ENCODE results near the gene MAJIN.

The MAJIN gene

DNA sequence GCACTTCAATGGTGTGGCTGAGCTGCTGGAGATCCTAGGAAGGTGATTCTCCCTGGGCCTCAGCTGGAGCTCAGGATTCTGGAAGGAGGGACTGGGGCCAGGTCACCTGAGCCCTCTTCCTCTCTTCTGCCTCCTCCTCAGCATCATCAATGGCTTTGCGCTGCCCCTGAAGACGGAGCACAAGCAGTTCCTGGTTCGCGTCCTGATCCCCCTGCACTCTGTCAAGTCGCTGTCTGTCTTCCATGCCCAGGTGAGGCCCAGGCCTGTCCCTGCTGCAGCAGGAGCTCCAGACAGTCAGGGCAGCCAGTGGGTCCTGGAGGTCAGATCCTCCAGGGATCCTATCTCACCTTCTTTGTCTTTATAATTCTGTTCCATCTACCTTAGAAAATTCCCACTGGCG lies 41.6 kb downstream of the MAJIN start:
- DNase-seq, result no peak

DNA sequence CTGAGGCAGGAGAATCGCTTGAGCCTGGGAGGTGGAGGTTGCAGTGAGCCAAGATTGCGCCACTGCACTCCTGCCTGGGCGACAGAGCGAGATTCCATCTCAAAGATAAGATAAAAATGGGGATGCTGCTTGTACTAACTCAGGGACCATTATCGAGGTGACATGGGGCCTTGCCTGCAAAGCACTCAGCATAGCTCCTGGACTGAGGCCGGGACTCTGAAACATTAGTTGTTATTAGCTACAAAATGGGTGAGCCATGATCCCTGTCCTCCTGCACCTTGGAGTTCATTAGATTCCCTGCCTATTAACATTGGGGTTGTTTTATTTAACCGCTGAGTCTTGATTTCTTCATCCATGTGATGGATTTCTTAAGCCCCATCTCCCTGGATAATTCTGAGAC lies 42.3 kb downstream of the MAJIN start:
- no peak for DNase-seq

DNA sequence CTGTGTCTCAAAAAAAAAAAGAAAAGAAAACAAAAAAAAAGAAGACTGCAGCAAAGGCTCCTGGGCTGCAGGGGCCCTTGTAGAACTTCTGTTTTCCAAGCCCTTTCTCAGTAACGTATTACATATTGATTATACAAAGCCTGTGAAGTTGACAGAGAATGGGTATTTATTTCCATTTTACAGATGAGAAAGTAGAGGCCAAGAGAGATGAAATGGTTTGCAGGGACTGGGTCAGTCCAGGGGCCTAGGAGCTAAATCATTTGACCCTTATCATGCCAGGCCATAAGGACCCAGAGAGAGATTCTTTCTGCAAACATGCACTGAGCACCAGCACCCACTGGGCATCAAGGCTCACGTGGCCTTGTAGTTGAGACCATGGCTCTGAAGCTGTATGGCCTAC lies 43.0 kb downstream of the MAJIN start:
- DNase-seq, result no peak

DNA sequence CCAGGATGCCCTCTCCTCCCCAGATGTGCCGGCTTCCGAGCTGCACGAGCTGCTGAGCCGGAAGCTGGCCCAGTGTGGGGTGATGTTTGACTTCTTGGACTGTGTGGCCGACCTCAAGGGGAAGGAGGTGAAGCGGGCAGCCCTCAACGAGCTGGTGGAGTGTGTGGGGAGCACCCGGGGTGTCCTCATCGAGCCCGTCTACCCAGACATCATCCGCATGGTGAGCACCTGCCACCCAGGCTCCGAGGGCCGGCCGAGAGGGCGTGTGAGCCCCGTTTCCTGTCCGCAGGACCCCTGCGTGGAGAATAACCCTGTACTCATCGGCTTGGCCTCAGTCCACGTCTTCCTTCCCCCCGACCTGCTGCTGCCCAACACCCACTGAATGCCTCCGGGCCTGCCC lies 45.2 kb downstream of the MAJIN start:
- DNase-seq, result no peak

DNA sequence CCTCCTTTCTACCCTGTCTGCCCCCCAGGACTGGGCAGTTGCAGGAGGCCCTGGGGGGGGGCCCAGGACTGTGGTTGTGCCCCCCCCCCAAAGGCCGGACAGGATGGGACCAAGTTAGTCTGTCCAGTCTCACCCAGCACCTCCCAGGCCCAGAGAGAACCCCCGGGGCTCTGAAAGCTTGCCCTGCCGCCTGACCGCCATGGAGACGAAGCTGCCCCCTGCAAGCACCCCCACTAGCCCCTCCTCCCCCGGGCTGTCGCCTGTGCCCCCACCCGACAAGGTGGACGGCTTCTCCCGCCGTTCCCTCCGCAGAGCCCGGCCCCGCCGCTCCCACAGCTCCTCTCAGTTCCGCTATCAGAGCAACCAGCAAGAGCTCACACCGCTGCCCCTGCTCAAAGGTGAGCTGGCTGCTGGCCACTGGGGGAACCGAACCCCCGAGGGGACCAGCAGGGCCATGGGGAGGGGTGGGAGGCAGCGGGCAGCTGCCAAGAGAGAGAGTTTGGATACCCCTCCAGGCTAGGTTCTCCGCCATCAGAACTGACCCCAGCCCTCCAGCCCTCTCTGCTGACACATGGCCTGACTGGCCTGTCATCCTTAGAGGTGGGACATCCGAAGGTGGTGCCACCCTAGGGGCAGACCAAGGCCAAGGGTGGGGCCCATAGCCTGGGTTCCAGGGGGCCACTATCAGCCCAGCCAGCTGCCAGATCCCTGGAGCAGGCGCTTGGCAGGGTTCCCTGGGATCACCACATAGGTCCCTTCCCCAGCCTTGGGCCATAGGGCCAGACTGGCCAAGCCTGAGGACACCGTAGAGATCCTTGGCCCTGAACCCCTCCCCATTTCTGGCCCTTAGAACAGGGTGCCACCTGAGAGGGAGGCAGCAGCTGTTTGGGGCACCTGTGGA lies 46.1 kb downstream of the MAJIN start:
- DNase-seq, result no peak

DNA sequence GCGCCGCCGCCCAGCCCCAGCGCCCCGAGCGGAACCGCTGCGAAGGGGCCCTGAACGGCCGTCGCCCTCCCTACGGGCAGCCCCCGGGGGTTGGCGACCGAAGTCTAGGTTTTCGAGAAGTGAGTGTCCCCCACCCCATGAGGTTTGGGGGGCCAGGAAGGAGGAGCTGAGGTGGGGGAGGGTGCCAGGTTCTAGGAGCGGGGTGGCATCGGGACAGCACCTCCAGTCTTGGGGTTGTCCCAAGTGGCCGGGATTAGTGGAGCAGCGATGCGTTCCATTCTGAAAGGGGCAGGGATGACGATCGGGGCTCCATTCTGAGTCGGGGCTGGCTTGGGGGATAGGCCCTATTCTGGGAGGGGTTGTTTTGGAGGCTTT lies 47.0 kb downstream of the MAJIN start:
- DNase-seq, result no peak

DNA sequence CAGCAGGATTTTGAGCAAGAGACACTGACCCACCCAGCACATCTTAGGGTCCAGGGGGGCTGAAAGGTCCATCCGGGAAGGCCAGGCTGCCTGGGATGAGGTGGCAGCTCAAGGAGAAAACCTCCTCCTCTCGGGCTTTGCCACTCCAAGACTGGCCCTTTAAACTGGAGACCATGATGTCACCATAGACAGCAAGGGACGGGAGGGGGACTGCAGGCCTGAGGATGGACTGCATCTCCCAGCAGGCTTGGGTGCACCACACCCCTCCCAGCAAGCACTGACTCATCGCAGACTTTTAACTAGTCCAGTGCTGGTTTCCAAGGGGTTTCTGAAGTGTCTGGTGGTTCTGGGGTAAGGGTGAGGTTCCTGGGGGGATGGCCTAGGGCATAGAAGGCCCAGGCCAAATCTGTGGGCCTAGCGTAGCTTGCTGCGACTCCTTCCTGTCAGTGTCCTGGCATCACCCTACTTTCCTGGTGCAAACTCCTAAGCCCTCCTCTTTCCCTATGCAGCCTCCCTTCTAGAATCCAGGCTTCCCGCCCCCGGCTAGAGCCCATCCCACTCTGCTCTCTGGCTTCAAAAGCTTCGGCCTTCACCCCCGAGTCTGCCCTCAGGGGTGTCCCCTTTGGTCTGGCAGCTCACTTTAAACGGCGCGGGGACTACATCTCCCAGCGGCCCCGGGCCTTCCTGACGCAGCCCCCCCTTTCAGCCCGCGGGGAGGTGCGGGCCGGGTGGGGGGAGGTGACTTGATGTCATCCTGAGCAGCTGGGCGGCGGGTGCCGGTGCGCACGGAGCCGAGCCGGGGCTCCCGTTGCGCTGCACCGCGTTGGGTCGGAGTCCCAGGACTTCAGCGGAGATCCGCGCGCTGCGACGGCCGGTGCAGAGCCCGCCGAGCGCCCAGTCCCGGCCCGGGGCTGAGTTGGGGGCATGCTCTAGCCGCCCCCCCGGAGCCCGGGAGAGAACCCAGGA lies 47.7 kb downstream of the MAJIN start, which contains the start of gene PPP2R5B:
Gene PPP2R5B (plus strand): TSS at position 746 of the 966 bp plus-strand sequence. CDS start 1,046 bp downstream, outside the sequence.
- peak; percentile 89 for DNase-seq

DNA sequence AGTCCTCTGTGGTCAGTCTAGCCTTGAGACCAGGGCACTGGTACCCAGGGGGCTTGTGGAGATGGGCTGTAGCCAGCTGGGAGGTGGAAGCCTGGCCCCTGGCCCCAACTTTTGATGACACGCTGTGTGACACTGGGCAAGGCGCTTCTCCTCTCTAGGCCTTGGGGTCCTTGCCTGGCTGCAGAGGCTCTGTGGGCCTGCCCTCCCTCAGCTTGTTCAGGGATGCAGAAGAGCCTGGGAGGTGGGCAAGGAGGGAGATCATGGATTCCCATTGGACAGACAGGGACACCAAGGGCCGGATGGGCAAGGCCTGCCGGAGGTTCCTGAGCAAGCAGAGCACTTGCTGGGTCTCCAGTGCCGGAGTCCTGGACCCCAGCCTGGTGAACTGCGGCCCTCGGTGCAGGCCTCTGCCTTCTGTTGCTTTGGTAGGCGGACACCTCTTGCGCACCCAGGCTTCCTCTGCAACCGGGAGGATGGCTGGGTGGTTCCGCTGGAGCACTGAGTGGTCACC lies 48.7 kb downstream of the MAJIN start:
- no peak for DNase-seq

DNA sequence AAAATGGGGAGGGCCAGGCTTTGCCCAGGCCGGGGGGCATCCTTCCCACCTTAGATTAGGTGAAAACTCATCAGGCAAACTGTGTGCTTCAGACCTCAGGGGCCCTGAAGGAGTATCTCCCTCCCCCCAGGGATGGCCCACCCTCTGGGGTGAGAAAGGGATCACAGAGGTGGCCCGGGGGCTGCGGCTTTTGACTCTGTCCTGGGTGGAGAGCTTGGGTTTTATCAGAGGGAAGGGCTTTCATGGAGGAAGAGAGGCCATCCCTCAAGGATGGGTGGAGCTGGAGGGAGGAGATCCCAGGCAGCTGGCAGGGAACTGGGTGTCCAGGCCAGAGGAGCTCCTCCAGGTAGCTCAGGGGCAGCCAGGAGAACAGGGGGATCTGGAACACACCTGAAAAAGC lies 50.5 kb downstream of the MAJIN start:
- DNase-seq, result no peak

DNA sequence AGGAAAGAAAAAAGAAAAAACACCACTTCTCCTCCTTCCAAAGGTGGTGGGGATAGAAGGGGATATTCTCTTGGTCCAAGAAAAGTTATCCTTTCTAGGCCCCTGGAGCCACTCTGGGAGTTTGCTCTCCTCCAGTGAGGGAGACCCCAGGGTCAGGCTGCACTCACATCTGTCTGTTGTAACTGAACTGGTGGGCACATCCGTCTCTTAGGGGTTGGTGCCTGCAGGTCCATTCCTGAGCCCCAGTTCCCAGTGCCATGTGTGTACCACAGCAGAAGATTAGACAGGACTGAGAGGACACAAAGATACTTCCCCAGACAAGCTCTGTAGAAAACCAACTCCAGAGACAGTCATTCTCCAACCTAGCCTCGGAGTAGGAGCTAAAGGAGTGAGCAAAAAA lies 51.8 kb downstream of the MAJIN start:
- DNase-seq, result no peak

DNA sequence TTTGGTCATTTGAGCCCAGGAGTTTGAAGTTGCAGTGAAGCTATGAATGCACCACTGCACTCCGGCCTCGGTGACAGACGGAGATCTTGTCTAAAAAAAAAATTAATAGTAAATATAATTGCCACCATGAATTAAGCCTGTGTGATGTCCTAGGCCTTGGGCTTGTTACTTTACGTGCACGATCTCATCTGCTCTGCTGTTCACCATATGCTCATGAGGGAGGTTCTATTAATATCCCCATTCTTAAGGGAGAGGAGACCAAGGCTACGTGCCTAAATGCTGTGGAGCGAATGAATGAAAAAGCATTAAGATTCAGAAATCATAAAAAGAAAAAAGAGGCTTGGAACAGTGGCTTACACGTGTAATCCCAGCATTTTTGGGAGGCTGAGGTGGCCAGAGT lies 52.3 kb downstream of the MAJIN start:
- DNase-seq, result no peak

DNA sequence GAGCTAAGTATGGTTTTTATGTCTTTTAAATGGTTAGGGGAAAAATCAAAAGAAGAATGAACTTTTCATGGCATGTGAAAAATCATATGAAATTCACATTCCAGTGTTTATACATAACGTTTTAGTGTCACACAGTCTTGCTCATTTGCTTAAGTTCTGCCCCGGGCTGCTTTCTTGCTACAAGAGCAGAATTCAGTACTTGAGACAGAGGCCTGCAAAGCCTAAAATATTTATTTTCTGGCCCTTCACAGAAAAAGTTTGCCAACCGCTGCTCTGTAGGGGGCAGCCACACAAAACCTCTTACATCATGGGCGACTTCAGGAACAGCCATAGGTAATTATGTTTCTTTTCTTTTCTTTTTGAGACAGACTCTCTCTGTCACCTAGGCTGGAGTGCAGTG lies 53.9 kb downstream of the MAJIN start:
- no peak for DNase-seq

DNA sequence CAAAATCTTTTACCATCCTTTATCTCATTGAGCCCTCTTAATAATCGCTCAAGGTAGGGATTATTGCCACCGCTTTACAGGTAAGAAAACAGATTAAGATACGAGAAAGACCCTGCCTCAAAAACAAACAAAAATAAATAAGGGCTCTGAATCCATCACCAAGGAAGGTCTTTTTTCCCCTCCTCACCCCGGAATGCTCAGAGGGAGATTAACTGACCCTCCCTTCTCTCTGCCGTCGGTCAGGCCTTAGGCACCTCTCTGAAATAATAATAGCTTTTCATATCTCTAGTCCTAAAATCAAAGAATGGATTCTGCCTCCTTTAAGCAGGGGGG lies 54.3 kb downstream of the MAJIN start:
- no peak for DNase-seq

DNA sequence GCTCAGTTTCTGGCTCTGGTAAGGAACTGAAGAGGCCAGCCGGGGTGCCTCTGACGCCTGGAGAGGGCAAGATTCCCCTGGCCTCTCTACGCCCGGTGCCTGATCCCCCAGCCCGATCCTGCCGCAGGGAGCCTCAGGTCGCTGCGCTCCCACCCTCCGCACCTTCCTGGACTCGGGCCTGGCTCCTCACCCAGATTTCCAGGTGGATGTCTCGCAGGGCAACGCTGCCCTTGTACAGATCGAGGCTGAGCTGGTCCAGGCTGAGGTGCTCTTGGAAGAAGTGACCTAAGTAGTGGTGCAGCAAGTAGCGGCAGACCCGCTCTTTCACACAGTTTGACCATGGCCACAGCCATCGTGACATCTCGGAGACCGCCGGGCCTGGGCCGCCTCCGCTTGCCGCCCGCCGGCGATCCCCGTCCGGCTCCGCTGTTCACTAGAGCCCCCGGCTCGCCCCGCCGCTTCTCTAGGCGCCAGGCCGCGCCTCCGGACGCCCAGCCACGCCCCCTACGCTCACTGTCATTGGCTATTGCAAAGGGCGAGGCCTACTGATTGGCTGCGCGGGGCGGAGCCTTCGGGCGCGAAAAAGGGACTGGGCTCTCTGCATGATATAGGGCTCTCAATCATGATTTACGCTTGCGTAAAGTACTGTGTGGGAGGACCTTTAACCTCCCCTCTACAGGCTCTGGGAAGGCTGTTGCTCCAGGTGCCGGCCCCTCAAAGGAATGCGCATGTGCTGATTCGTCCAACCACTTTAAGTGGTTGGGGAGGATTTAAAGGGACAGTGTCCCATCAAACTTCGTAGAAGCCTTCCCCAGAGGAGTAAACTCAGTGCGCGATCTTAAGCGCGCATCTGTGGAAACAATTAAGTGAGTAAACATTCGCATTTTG lies 54.9 kb downstream of the MAJIN start, which contains the start of gene ATG2A:
Gene ATG2A (minus strand): TSS at position 435 of the 888 bp plus-strand sequence. CDS start 74 bp downstream, at position 361.
- DNase-seq, result peak; percentile 99

DNA sequence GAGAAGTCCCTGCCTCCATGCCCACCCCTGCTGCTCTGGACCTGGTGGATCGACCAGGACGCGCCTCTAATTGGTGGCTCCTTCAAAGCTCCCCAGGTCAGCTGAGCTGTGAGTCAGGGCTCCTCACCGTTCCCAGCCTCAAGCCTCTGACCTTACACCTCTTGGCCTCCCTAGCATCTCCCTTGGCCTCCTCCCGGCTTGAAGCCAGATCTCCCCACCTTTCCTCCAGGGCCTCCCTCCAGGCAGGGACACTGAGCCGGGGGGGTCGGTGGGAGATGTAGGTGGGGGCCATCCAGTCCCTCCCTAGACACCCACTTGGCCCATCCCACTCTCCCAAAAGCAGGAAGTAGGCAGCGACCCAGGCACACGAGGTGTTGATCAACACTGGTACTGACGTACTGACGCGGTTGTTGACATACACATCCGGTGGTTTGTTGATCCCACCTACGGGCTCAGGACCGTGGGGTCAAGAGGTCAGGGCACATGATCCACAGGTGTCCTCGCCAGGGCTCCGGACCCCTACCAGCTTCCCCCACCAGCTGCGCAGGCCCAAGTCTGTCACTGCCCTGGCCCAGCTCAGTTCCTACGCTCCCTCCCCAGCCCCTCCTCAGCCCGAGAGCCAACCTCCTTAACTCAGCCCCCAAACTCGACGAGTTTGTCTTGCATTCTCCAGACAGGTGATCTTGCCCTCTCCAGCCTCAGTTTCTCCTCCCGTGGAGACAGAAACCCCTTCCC lies 55.7 kb downstream of the MAJIN start:
- peak; percentile 58 for DNase-seq

DNA sequence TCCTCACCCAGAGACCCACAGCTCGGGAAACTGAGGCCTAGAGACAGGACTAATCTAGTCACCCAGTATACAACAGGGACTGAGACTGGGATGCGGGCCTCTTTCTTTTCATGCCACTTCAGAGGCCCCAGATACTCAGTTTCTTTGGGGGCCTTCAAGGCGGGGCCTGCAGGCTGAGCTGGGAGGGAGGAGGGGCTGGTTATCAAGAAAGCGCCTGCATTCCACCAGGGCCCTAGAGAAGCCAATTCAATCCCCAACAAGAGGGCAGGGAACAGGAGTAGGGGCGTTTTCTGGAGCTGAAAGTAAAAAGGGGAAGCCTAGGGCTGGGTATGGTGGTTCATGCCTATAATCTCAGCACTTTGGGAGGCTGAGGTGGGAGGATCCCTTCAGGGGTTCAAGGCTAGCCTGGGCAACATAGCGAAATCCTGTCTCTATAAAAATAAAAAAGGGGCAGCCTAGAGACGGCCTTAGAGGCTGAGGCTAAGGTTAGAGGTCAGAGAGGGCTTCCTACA lies 56.5 kb downstream of the MAJIN start:
- DNase-seq, result no peak

DNA sequence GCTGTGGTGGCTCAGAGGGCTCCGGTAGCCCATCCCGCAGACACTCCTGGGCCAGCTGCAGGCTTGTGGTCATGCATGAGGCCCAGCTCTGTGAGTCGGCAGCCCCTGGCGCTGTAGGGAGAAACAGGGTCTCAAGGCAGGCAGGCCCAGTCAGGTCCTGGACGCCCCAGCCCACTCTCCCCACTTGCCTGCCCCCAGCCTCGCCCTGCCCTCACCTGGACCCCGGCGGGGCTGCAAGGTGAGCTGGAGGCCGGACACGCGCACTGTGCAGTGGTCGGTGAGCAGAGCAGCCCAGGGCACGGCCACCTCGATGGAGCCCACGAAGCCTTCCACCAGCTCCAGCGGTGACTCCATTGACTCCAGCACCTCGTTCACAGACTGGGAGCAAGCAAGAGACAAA lies 57.8 kb downstream of the MAJIN start:
- DNase-seq, result no peak

DNA sequence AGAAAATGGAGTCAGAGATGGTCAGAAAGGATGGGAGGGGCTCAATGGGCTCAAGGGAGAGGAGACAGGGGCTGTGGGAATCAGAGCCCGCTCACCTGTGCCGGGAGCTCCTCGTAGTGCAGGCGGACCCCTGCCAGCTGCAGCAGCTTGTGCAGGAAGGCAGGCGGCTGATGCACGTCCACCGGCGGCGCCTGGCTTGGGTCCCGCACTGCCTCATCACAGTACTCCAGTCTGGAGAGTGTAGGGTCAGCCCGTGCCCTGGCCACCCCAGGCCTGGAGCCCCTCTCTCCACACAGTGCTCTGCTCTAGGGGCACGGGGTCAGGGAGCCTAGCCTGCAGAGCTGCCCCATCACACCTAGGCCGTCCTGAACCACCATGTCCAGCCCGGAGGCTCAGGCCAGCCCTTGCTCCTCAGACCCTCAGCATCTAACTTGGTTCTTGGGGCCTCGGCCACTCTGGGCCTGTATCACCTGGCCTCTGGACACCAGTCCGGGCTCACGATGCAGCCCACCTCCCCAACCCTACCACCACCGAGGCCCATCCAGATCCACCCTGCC lies 58.7 kb downstream of the MAJIN start:
- no peak for DNase-seq

DNA sequence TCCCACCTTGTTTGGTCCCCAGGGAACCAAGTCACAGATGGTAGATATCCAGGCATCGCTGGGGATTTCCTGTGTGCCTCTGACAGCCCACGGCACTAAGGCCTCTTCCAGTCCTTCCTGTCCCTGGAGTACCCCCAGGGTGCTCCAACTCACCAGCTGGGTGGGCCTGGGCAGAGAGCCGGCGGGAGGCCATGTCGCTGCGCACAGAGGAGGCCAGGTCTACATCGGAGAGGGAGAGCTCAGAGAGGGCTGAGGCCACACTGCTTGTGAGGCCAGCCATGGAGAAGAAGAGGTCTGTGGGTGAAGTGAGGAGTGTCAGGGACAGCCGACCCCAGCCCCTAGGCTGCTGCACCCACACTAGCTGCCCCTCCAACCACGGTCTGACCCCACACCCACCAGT lies 60.2 kb downstream of the MAJIN start:
- no peak for DNase-seq

DNA sequence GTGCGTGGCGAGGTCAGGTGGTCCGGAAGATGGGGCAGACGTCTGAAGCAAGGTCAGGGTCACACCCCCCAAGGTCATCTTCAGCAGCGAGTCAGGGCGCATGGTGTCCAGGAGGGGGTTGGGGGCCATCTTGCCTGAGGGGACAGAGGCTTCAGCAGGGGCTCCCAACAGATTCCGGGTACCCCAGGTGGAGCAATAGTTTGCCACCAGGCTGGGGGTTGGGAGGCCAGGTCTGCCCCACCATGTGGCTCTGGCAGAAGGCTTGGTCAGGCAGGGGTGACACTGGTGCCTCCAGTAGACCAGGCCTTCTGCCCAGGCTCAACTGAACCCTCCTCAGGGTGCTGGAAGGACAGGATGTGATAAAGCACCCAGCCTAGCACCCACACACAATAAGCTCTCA lies 60.8 kb downstream of the MAJIN start:
- no peak for DNase-seq

DNA sequence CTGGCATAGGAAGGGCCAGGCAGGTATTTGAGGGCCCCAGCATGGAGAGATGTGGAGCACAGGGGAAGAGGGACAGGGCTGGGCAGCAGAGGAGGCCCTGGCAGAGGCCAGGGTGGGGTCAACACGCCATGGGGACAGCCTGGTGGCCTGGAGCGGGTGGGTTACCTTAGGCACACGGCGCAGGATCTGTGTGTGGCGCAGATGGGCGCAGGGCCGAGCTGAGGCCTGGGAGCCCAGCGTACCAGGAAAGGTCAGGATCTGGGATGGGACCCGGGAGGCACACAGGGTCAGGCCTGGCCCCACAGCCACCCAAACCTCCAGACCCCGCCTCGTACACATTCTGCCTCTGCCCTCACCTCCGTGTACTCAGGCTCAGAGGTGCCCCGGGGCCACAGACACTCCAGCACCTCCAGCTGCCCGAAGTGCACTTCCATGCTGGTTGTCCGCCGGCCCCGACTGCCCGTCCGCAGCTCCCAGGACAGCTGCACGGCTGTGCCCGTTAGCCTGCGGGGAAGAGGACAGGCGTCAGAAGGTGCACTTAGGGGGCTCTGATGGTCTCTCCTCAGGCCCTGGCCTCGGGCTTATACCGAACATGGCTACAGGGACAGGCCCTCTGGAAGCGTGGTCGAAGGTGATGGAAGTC lies 61.3 kb downstream of the MAJIN start:
- DNase-seq, result no peak
